ENCODE results near the gene N4BP2L2.

Gene N4BP2L2

DNA sequence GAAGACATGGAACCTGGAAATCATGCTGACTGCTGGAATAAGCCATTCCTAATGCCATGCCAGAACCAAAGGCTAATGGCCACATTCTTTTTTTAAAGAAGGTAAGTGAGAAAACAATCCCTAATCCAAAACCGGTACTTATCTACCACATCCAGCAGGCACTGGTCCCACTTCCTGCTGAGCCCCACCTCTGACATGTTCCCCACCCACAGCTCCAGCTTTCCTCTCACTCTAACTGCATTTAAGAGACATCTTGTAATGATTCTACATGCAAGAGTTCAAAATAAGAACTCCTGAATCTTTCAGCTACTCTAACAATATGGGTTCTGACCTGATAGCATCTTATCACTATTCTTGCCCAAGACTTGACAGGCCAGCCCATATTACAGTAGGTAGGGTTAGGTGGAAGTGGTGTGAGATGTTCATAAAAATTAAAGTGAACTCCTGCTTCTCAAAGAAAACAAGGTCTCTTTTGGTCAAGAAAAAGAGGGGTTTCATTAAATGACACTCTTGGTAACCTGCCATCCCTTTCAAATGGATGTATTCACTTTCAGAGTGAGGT, 41.9 kb downstream of the N4BP2L2 start:
- TF ChIP-seq, protein P1, sequence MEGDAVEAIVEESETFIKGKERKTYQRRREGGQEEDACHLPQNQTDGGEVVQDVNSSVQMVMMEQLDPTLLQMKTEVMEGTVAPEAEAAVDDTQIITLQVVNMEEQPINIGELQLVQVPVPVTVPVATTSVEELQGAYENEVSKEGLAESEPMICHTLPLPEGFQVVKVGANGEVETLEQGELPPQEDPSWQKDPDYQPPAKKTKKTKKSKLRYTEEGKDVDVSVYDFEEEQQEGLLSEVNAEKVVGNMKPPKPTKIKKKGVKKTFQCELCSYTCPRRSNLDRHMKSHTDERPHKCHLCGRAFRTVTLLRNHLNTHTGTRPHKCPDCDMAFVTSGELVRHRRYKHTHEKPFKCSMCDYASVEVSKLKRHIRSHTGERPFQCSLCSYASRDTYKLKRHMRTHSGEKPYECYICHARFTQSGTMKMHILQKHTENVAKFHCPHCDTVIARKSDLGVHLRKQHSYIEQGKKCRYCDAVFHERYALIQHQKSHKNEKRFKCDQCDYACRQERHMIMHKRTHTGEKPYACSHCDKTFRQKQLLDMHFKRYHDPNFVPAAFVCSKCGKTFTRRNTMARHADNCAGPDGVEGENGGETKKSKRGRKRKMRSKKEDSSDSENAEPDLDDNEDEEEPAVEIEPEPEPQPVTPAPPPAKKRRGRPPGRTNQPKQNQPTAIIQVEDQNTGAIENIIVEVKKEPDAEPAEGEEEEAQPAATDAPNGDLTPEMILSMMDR (IDR thresholded peaks at IDR 0.05; ENCODE audit: control insufficient read depth, insufficient read depth, low read depth, low read length, missing control alignments) = no peak
- H3K4me3 ChIP-seq (ENCODE audit: control insufficient read depth, low read depth, low read length) = no peak overlapping the region
- DNase-seq (ENCODE audit: low read depth) = no peak

DNA sequence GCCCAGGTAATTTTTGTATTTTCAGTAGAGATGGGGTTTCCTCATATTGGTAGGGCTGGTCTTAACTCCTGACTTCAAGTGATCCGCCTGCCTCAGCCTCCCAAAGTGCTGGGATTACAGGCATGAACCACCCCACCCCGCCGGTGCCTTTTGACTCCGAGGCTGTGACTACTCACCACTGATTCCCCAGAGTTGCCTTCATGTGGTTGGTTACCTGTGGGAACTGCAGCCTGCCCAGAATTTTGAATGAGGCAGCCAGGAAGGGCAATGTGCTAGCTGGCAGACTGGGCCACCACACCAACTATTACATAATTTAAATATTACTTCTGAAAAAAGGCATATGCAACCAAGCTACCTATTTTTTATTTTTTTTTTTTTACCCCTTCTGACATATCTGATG, 42.8 kb downstream of the N4BP2L2 start:
- TF ChIP-seq, protein P1 (IDR thresholded peaks at IDR 0.05; ENCODE audit: control insufficient read depth, insufficient read depth, low read depth, low read length, missing control alignments) = no peak
- DNase-seq (ENCODE audit: low read depth) = no peak
- no peak overlapping the region for H3K4me3 ChIP-seq (ENCODE audit: control insufficient read depth, low read depth, low read length)

DNA sequence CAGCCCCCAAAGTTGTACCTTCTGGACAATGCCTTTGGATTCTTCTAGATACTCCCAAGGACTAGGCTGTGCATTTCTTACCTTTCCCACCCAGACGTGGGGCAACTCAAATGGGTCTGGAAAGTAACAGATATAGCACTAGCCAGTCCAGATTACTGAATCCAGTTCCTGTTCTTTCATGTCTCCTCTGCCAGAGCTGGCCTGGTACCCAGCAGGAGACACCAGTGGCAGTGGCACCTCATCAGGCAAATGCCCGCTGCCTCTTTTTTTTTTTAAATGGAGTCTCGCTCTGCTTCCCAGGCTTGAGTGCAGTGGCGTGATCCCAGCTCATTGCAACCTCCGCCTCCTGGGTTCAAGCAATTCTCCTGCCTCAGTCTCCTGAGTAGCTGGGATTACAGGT, 43.2 kb downstream of the N4BP2L2 start:
- H3K4me3 ChIP-seq (ENCODE audit: control insufficient read depth, low read depth, low read length) = no peak overlapping the region
- no peak for DNase-seq (ENCODE audit: low read depth)
- TF ChIP-seq, protein P1 (IDR thresholded peaks at IDR 0.05; ENCODE audit: control insufficient read depth, insufficient read depth, low read depth, low read length, missing control alignments) = no peak

DNA sequence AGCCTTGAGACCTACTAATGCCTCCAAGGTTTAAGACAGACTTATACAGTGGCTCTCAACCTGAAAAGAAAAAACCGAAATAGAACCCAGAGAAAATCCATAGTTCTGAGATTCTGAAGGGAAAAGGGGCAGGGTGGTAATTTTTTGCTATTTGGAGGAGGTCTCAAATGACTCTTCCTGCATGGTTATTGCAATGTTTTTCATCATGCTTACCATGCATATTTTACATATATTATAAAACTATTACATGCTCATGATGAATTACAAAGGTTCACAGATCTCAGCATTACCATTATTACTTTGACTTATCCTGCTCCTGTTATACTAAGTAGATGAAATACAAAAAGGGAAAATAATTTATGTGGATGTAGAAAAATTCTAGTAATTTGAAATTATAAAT, 47.6 kb downstream of the N4BP2L2 start:
- no peak overlapping the region for H3K4me3 ChIP-seq (ENCODE audit: control insufficient read depth, low read depth, low read length)
- TF ChIP-seq, protein P1 (IDR thresholded peaks at IDR 0.05; ENCODE audit: control insufficient read depth, insufficient read depth, low read depth, low read length, missing control alignments) = no peak
- no peak for DNase-seq (ENCODE audit: low read depth)

DNA sequence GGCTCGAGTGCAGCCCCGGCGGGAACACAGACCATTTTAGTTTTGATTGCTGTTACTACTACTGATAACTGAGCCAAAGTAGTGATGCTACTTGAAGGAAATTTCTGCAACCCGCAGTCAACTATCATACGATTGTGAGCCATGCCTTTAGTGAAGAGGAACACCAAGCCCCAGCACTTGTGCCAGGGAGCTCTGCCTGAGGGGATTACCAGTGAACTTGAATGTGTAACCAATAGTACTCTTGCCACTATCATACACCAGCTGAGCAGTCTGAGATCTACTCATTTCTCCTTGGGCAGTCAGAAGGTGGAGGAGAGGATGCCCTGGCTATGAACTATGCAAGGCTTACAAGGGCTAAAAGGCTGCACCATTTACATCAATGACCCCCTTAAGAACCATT, 61.7 kb downstream of the N4BP2L2 start:
- TF ChIP-seq, protein P1 (IDR thresholded peaks at IDR 0.05; ENCODE audit: control insufficient read depth, insufficient read depth, low read depth, low read length, missing control alignments) = no peak
- H3K4me3 ChIP-seq (ENCODE audit: control insufficient read depth, low read depth, low read length) = no peak overlapping the region
- no peak for DNase-seq (ENCODE audit: low read depth)

DNA sequence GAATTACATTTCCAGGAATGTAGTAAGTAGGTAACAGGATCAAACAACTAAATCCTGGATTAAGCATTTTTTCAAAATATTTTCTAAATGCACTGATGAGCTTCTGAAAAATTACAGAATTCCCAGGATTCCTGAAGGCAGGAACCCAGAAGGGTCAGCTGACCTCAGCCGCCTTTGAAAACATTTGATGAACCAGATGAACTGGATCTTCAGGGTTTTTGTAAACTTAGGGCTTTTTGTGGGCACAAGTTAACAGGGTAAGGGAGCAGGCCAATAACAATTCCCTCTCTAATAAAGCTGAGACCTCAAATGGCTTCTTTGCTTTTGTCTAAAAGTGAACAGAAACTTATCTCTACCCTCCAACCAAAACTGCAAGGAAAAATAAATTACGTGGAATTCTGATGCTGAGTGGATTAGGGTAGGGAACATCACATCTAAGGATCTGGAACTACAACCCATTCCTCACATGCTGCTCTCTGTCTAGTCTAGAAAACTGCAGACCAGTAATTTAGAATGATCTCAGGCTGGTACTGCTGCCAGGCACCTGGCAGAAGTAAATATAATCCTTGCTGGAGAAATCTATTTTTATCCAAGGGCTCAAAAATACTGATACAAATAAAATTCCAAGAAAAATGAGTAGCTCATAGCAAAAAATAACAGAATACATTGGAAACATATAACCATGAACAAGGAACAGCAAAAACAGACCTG, 62.4 kb downstream of the N4BP2L2 start:
- DNase-seq (ENCODE audit: low read depth) = no peak
- TF ChIP-seq, protein P1 (IDR thresholded peaks at IDR 0.05; ENCODE audit: control insufficient read depth, insufficient read depth, low read depth, low read length, missing control alignments) = no peak
- no peak overlapping the region for H3K4me3 ChIP-seq (ENCODE audit: control insufficient read depth, low read depth, low read length)
